ENCODE measurements around the gene RNF186.

GRCh38 chr1:19860418-19860817 lies 45.3 kb upstream of the RNF186 start:
- TF ChIP-seq EZH2 (IDR thresholded peaks at IDR 0.05; ENCODE audit: low read length, unreplicated experiment), result no peak
- no peak for TF ChIP-seq EZH2phosphoT487 (IDR thresholded peaks at IDR 0.05; ENCODE audit: borderline replicate concordance, low read length)

Data from PC-3 (cell line).